ACC112 (cell line): ENCODE data around the gene AUTS2.

Experiments used
- H2AFZ ChIP-seq: fragments of 200-600 bp; sonication (generic); one replicate; pipeline ENCODE4 v1.6.0; 2017; ENCODE audit warnings: antibody characterized with exemption, low read length; ENCODE audit not compliant: unreplicated experiment
- H3K27ac ChIP-seq: fragments of 200-600 bp; sonication (generic); 2 replicates; pipeline ENCODE4 v1.5.1; 2014; ENCODE audit warnings: low read depth, mild to moderate bottlenecking, antibody characterized with exemption, low read length, moderate library complexity
- H3K27me3 ChIP-seq: fragments of 200-600 bp; sonication (generic); 2 replicates; pipeline ENCODE4 v1.6.1; 2014; ENCODE audit warnings: mild to moderate bottlenecking, antibody characterized with exemption, low read length, moderate library complexity, mixed read lengths; ENCODE audit not compliant: insufficient read depth
- H3K36me3 ChIP-seq: fragments of 200-600 bp; sonication (generic); 2 replicates; pipeline ENCODE4 v1.6.1; 2016; ENCODE audit warnings: mild to moderate bottlenecking, antibody characterized with exemption, low read length, moderate library complexity, mixed read lengths; ENCODE audit not compliant: insufficient read depth
- H3K4me1 ChIP-seq: fragments of 200-600 bp; sonication (generic); one replicate; pipeline ENCODE4 v1.6.1; 2016; ENCODE audit warnings: low read length, mixed read lengths; ENCODE audit not compliant: insufficient read depth, unreplicated experiment, control insufficient read depth
- H3K4me3 ChIP-seq: fragments of 200-600 bp; sonication (generic); 2 replicates; pipeline ENCODE4 v1.5.1; 2014; ENCODE audit warnings: mild to moderate bottlenecking, low read depth, low read length
- H3K79me2 ChIP-seq: fragments of 200-600 bp; sonication (generic); one replicate; pipeline ENCODE4 v1.6.0; 2016; ENCODE audit warnings: low read length; ENCODE audit not compliant: control insufficient read depth, unreplicated experiment, insufficient read depth

The AUTS2 gene

DNA sequence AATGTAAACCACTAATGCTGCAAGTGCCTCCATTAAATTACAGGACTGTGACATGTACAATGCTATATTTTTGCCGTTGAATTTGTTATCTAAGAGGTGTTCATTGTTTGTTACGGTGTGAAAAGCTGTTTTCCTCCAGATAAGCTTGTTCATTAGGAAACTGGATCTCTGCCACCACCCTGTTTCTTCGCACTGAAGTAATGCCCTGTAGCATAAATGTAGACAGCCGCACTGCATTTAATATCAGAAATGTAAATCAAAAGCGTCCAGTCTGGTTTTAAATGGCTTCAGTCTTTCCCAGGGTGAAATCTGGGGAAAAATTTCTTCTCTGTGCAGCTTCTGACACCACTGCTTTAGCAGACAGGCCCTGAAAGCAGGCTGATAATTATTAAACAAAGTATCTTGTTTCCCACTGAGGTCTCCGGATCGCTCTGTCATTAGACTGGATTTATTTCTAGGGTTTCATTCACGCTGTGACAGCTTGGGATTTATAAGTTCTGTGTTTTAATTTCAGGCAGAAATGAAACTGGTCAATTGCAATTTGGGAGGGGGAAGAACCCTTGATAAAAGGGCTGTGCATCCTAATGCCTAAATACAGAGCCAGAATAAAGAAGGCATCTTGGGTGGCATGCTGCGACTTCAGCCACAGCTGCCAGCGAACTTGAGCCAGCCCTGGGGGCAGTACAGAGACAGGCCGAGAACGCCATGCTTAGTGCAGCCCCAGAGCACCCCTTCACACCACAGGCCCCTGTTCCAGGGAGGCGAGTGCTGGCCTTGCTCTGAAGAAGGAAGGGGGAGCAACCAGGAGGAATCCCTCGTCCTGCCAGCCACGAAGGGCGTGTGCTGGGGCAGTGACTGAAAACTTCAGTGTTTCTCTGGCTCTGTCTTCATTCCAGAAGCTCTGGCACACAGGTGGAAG lies 985.9 kb downstream of the AUTS2 start:
- no peaks in the 10 kb centered on the region for H3K79me2 ChIP-seq
- no peak overlapping the region for H3K4me3 ChIP-seq
- no peaks in the 10 kb centered on the region for H3K4me1 ChIP-seq
- H3K27ac ChIP-seq, result no peak overlapping the region
- no peak overlapping the region for H2AFZ ChIP-seq
- no peaks in the 10 kb centered on the region for H3K27me3 ChIP-seq
- no peaks in the 10 kb centered on the region for H3K36me3 ChIP-seq

DNA sequence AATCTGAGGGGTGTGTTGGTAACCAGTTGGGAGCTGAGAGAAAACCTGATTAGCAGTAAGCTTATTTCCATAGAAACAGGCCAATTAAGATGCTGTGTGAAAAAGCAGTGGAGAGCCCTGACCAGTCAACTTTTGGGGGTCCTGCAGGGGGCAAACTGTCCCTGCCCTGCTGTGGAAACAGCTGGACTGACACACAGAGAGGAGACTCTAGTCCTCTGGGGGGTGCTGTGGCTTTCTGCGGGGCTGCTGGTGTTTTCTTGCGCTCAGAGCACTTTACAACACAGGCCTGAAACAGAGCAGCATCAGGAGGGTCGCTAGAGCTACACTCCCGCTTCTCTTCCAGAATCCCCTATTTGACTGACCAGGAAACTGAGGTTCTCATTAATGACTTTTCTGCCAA lies 986.8 kb downstream of the AUTS2 start:
- H3K79me2 ChIP-seq, result no peaks in the 10 kb centered on the region
- no peak overlapping the region for H2AFZ ChIP-seq
- no peaks in the 10 kb centered on the region for H3K4me1 ChIP-seq
- no peak overlapping the region for H3K4me3 ChIP-seq
- no peak overlapping the region for H3K27ac ChIP-seq
- H3K36me3 ChIP-seq, result no peaks in the 10 kb centered on the region
- H3K27me3 ChIP-seq, result no peaks in the 10 kb centered on the region

DNA sequence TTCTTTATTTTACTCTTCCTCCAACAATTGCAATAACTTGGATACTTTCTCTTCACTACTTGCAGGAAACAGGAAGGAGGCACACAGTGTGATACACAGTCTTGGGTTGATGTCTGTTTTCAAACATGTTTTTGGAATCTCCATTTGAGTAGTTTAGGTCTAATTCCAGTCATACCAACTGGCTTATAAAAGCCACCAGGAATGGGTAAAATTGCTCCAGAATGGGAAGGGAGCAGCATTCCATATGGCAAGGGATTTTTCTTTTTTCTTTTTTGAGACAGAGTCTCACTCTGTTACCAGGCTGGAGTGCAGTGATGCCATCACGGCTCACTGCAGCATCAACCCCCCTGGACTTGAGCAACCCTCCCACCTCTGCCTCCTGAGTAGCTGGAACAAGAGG lies 988.5 kb downstream of the AUTS2 start:
- H3K79me2 ChIP-seq, result no peaks in the 10 kb centered on the region
- H3K27ac ChIP-seq, result no peak overlapping the region
- no peak overlapping the region for H3K4me3 ChIP-seq
- H3K36me3 ChIP-seq, result no peaks in the 10 kb centered on the region
- H2AFZ ChIP-seq, result no peak overlapping the region
- no peaks in the 10 kb centered on the region for H3K27me3 ChIP-seq
- H3K4me1 ChIP-seq, result no peaks in the 10 kb centered on the region

DNA sequence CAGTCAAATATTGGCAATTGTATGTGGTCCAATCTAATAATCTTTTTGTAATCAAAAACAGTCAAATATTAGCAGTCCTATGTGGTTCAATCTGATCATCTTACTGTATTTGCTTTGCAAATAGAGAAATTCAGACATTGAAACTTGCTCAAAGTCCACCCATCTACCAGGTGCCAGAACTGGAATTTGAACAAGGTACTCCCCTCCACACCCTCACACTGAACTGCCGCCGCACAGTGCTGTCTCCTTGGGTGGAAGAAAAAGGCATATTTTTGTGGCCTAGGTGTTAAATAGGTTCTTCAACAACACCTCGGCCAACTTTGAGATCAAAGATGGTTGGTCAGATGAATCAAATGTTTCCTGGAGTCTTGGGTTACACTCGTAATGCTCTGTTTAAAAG lies 989.5 kb downstream of the AUTS2 start:
- Histone ChIP-seq H3K27me3 (no peaks in the 10 kb centered on the region), H3K4me3 (no peak overlapping the region), H3K27ac (no peak overlapping the region), H3K36me3 (no peaks in the 10 kb centered on the region), H3K4me1 (no peaks in the 10 kb centered on the region), H2AFZ (no peak overlapping the region), H3K79me2 (no peaks in the 10 kb centered on the region)

DNA sequence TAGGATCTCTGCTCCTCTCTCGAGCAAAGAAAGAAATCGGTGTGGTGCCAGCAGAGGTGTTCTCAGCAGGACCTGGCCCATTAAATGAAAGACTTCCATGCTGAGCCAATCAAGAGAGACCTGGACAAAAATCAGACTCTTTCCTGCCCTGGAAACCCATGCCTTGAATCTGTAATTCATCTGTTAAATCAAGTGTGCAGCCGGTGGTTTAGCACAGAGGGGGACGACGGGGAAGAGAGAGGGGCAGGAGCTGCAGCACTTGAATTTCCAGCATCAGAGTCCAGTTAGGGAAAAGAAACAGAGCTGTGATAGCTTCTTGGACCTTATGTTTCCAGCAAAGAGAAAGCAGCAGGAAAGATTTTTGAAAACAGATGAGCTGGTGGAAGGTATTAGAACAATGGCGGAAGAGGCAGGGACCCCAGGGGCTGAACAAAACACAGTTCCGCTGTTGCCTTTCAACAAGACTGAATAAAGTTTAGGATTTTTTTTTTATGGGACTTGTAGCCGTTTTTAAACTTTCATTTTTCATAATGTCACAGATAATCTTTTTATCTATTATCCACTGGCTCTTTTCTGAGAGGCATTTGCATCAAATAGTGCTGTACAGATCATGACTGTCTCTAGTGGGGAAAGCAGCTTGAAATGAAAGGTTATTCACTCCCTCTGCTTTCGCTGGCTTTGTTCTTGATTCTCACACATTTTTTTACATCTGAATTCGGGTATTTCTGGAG lies 990.1 kb downstream of the AUTS2 start:
- Histone ChIP-seq H3K4me1 (no peaks in the 10 kb centered on the region), H3K79me2 (no peaks in the 10 kb centered on the region), H2AFZ (no peak overlapping the region), H3K27ac (no peak overlapping the region), H3K27me3 (no peaks in the 10 kb centered on the region), H3K36me3 (no peaks in the 10 kb centered on the region), H3K4me3 (no peak overlapping the region)

DNA sequence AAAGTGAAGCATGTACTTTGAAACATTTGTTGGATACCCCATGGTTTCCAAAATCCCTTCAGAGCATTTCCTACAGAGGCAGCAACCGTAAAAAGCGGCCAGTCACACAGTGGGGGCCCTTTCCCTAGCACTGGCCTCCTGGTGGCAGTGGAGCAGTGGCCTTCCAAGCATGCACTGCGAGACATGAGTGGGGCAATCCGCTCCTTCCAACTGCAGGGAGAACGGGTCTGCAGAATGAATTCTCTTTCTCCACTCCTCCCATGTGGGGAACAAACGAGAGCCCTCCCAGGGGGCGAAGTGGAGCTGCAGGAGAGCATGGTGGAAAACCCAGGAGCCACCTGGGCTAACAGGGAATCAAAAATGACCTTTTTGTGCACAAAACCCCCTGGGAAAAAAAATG lies 990.7 kb downstream of the AUTS2 start:
- no peak overlapping the region for H3K4me3 ChIP-seq
- no peak overlapping the region for H2AFZ ChIP-seq
- no peak overlapping the region for H3K27ac ChIP-seq

DNA sequence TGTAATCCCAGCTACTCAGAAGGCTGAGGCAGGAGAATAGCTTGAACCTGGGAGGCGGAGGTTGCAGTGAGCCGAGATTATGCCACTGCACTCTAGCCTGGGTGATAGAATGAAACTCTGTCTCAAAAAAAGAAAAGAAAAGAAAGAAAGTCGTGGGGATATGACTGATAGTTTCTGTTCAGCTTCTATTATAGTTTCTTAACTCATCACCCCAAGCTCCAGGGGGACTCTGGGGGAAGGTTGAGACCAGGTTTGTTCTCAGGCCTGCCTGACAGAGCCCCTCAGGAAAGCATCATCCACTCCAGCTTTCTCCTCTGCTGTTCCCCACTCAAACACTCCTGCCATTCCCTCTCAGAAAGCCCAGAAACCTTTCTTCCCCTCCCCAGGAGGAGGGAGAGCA lies 991.3 kb downstream of the AUTS2 start:
- H3K27ac ChIP-seq, result no peak overlapping the region

More for the DNA sequence above, 990.7 kb downstream of the AUTS2 start:
- Histone ChIP-seq H3K36me3 (no peaks in the 10 kb centered on the region), H3K79me2 (no peaks in the 10 kb centered on the region), H3K4me1 (no peaks in the 10 kb centered on the region), H3K27me3 (no peaks in the 10 kb centered on the region)

DNA sequence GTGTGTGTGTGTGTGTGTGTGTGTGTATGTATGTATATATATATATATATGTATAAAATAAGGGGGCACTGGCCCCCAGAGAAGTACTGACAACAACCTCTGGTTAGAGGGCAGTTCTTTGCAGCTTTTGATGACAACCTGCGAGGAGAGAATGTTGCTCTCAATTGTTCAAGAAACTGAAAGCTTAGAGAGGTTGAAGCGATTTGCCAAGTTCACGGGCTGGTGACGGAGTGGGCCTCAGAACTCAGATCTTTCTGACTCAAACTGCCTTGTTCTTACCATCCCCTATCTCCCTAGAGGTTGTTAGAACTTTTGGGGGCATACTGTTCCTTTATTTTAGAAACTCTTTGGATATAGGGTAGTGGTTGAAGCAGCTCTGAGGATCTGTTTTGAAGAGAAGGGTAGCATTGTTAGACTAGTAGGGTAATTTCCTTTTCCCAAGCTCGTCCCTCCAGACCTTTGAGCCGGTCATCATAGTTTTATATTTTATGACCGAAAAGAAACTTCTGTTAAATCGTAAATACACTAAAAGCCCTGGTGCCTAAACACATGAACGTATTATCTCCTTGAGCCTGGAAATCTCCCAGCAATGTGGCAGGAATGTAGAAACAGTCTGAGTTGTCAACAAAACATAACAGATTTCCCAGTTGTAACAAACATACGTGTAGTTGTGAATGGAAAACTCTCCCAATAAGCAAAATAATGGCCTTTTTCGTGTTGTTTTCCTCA lies 992.0 kb downstream of the AUTS2 start:
- no peaks in the 10 kb centered on the region for H3K27me3 ChIP-seq
- no peak overlapping the region for H2AFZ ChIP-seq
- H3K27ac ChIP-seq, result no peak overlapping the region

More for the DNA sequence above, 991.3 kb downstream of the AUTS2 start:
- no peaks in the 10 kb centered on the region for H3K27me3 ChIP-seq
- H3K79me2 ChIP-seq, result no peaks in the 10 kb centered on the region
- no peak overlapping the region for H2AFZ ChIP-seq
- no peak overlapping the region for H3K4me3 ChIP-seq
- no peaks in the 10 kb centered on the region for H3K36me3 ChIP-seq
- H3K4me1 ChIP-seq, result no peaks in the 10 kb centered on the region

DNA sequence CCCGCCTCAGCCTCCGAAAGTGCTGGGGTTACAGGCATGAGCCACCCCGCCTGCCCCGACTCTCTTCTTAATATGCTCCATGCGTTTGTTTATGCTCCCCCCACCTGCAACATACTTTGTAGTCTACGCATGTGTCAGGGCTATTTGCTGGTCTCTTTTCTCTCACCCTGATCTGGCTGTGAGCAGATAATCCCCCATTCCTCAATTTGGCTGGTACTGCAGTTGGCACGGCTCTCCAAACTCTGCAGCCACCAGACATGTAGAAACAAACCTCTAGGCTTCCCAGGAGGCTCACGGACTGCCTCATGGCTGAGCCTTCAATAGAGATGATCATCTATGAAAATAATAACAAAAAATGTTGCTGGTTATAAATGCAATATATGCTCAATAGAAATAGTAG lies 993.4 kb downstream of the AUTS2 start:
- no peak overlapping the region for H2AFZ ChIP-seq
- no peaks in the 10 kb centered on the region for H3K4me1 ChIP-seq
- no peaks in the 10 kb centered on the region for H3K27me3 ChIP-seq
- no peaks in the 10 kb centered on the region for H3K36me3 ChIP-seq
- no peak overlapping the region for H3K27ac ChIP-seq
- no peak overlapping the region for H3K4me3 ChIP-seq
- H3K79me2 ChIP-seq, result no peaks in the 10 kb centered on the region

More for the DNA sequence above, 992.0 kb downstream of the AUTS2 start:
- Histone ChIP-seq H3K36me3 (no peaks in the 10 kb centered on the region), H3K79me2 (no peaks in the 10 kb centered on the region), H3K4me3 (no peak overlapping the region), H3K4me1 (no peaks in the 10 kb centered on the region)

DNA sequence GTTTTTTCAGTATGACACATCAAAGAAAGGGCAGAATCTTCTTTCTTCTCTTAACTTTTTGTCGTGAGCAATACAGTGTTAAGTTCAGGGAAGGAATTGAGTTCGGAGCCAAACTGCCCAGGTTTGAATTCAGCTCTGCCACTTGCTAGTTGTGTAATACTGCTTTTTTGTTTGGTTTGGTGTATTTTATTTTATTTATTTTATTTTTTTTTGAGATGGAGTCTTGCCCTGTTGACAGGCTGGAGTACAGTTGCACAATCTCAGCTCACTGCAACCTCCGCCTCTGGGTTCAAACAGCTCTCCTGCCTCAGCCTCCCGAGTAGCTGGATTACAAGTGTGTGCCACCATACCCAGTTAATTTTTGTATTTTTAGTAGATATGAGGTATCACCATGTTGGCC lies 993.9 kb downstream of the AUTS2 start:
- Histone ChIP-seq H3K27me3 (no peaks in the 10 kb centered on the region), H3K36me3 (no peaks in the 10 kb centered on the region), H3K27ac (no peak overlapping the region), H3K79me2 (no peaks in the 10 kb centered on the region), H2AFZ (no peak overlapping the region), H3K4me1 (no peaks in the 10 kb centered on the region), H3K4me3 (no peak overlapping the region)
